Cardiac fibroblast (primary cell): ENCODE data around the gene TMEFF2.

Experiments used
- DNase-seq, 2 donors: peaks; one replicate each; pipeline versions ENCODE4 v3.0.0 to v3.0.0-alpha.2; 2010; ENCODE audit warnings: low read depth in 2 of 2
- H3K4me3 ChIP-seq, 2 donors: replicated peaks in 1 of 2; 1 replicate in 1 of 2; 2 replicates in 1 of 2; pipeline ENCODE4 v1.5.1; 2011; ENCODE audit warnings: low read depth in 2 of 2, low read length in 2 of 2, mild to moderate bottlenecking in 2 of 2, moderate library complexity in 1 of 2
- TF ChIP-seq, protein P1 (sequence below): IDR thresholded peaks from one replicate; pipeline ENCODE4 v1.5.1; 2011; ENCODE audit warnings: low read depth, mild to moderate bottlenecking, low read length, inconsistent platforms

The TMEFF2 gene

DNA sequence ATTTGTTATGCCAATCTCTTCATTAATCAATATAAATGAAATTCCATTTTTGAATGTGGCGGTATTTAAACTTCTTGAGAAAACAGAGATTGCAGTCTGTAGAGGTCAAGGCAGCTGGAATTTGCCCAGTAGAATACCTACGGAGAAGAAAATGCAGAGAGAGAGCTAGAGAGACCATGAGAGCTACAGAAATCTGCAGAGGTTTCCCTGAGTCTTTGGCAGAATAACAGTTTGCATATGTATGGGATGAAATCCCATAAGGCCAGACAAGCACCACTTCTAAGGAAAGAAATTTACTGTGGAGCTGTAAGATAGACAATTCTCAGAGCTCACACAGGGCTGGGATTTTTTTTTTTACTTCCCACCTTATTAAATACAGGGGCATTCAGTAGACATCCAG is 23.6 kb upstream of the TMEFF2 start:
- H3K4me3 ChIP-seq, result no peak overlapping the region
- no peak for DNase-seq
- TF ChIP-seq, protein P1, sequence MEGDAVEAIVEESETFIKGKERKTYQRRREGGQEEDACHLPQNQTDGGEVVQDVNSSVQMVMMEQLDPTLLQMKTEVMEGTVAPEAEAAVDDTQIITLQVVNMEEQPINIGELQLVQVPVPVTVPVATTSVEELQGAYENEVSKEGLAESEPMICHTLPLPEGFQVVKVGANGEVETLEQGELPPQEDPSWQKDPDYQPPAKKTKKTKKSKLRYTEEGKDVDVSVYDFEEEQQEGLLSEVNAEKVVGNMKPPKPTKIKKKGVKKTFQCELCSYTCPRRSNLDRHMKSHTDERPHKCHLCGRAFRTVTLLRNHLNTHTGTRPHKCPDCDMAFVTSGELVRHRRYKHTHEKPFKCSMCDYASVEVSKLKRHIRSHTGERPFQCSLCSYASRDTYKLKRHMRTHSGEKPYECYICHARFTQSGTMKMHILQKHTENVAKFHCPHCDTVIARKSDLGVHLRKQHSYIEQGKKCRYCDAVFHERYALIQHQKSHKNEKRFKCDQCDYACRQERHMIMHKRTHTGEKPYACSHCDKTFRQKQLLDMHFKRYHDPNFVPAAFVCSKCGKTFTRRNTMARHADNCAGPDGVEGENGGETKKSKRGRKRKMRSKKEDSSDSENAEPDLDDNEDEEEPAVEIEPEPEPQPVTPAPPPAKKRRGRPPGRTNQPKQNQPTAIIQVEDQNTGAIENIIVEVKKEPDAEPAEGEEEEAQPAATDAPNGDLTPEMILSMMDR, result no peak

DNA sequence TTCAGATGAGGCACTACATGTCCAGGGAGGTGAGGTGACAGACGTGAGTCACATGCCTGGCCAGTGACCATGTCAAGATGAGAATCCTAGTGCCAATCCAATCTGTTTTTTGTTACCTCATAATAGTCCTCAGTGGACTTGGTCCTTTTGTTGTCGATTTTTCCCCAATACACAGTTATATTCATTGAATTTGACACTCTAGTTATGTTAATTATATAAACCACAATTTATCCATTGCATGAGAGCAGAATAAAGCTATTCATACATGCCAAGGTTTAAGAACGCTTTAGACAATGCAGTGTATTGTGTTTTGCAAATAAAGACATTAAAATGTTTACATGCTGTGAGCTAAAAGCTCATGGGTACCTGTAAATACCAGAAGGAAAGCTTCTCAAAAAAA is 21.6 kb upstream of the TMEFF2 start:
- TF ChIP-seq, protein P1, result no peak
- DNase-seq, result no peak
- H3K4me3 ChIP-seq, result no peak overlapping the region

DNA sequence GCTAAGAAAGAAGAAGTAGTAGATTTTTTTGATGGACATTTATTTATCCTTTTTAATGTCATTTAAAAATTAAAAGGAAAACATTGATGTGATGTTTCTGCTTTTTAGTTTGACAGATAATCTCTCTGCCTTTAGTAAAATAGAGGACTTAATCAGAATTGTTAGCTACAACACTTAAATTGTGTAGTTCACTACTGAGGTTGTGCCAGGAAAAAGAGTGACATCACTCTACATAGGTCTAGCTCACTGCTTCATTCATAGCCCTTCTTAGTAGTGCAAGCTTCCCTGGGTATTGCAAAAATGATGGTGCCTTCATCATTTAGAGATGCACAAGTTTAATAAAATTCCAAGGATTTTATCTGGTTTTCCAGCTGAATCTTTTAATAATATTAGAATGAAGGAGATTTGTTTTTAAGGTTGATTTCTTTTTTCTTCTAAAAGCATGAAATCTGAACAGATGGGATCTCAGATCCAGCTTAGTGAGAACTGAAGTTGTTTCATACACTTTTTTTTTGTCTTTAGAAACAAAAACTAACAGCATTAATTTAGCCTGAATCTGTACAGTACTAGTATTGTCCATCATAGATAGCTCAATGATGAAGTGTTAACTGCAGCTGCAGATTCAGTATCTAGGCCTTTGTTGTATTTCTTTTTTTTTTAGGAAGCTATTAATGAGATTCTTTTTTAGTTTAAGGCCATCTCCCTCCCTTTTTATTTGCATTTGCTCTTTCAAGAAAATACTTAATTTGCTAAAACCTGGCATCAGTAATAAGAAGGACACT is 20.6 kb upstream of the TMEFF2 start:
- DNase-seq, result no peak
- TF ChIP-seq, protein P1, result no peak

GRCh38 chr2:192208848-192209247 is 14.1 kb upstream of the TMEFF2 start:
- H3K4me3 ChIP-seq, result no peak overlapping the region
- DNase-seq, result peak in 1 of 2 donors; percentile 12
- TF ChIP-seq, protein P1, result no peak

More for the DNA sequence above, 20.6 kb upstream of the TMEFF2 start:
- H3K4me3 ChIP-seq, result no peak overlapping the region

DNA sequence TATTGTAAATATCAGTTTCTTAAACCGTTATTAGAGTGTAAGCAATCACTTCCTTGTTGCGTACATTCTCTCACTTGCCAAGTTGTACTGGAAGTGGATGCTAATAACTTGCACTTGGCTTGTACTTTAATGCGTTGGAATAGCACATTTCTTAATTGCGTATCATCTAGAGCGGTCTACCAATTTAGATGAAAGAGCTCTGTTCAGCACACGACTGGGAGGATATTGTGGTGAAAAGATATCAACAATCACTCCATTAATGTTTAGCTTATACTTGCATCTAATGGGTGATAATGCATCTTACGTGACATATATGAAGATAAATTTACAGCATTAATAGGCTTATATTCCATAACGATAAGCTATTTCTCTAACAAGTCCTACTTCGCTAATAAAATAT is 11.7 kb upstream of the TMEFF2 start:
- DNase-seq, result no peak
- TF ChIP-seq, protein P1, result no peak

DNA sequence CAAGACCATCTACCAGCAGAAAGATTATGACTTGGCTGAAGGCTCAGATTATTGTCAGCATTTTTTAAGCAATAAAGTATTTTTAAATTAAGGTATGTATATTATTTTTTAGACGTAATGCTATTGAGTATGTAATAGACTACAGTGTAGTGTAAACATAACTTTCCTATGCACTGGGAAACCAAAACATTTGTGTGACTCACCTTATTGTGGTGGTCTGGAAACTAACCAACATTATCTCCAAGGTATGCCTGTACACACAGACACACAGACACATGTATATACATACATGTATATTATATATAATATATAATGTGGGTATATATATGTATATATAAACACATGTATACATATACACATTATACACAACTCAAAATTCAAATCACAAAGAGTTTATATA is 9.1 kb upstream of the TMEFF2 start:
- H3K4me3 ChIP-seq, result no peak overlapping the region
- TF ChIP-seq, protein P1, result no peak
- DNase-seq, result peak in 1 of 2 donors; percentile 13

More for the DNA sequence above, 11.7 kb upstream of the TMEFF2 start:
- no peak overlapping the region for H3K4me3 ChIP-seq

GRCh38 chr2:192202373-192202772 is 7.6 kb upstream of the TMEFF2 start:
- TF ChIP-seq, protein P1, result no peak
- no peak overlapping the region for H3K4me3 ChIP-seq
- no peak for DNase-seq
